GM20000 (cell line): ENCODE measurements around the gene RAB30.
"Not testable (repeated sequence)": the region's sequence is repeated elsewhere in the genome, so short reads cannot be mapped to it uniquely, and the experiment has no call there.

Source experiments
- DNase-seq: peaks from one replicate; pipeline ENCODE4 v3.0.0; 2012; ENCODE audit warnings: low spot score
- CTCF ChIP-seq: IDR thresholded peaks from 2 replicates; pipeline ENCODE4 v1.5.1; 2012; ENCODE audit warnings: mild to moderate bottlenecking, control low read depth; ENCODE audit errors: extremely low read depth, missing control alignments

The RAB30 gene

GRCh38 chr11:82972103-82972502, 99.6 kb downstream of the RAB30 start:
- TF ChIP-seq CTCF, result no peak
- DNase-seq, result no peak

GRCh38 chr11:82971519-82971946, 100.2 kb downstream of the RAB30 start:
- not testable (repeated sequence) for DNase-seq

- DNase-seq, result not testable (repeated sequence)
Observed at GRCh38 chr11:82970507-82971083, 101.1 kb downstream of the RAB30 start.

GRCh38 chr11:82969811-82970210, 101.9 kb downstream of the RAB30 start:
- no peak for TF ChIP-seq CTCF
- DNase-seq, result peak; percentile 73

- DNase-seq, result no peak
Observed at GRCh38 chr11:82967381-82967780, 104.3 kb downstream of the RAB30 start.

GRCh38 chr11:82962021-82962420, 109.7 kb downstream of the RAB30 start:
- not testable (repeated sequence) for DNase-seq

More at GRCh38 chr11:82967381-82967780, 104.3 kb downstream of the RAB30 start:
- no peak for TF ChIP-seq CTCF

GRCh38 chr11:82960779-82961143, 110.9 kb downstream of the RAB30 start:
- no peak for DNase-seq
- no peak for TF ChIP-seq CTCF

GRCh38 chr11:82959987-82960778, 111.5 kb downstream of the RAB30 start:
- no peak for TF ChIP-seq CTCF
- DNase-seq, result peak; percentile 48

GRCh38 chr11:82955736-82956453, 115.8 kb downstream of the RAB30 start:
- DNase-seq, result not testable (repeated sequence)

- DNase-seq, result not testable (repeated sequence)
Observed at GRCh38 chr11:82950502-82950901, 121.2 kb downstream of the RAB30 start.
